HFF-Myc (cell line): ENCODE measurements around the gene ZFX.

Experiments used
- DNase-seq: peaks from one replicate; pipeline ENCODE4 v3.0.0-alpha.2; 2011; ENCODE audit warnings: low read depth; ENCODE audit errors: extremely low read depth
- H3K4me3 ChIP-seq: replicated peaks from 2 replicates; pipeline ENCODE4 v1.5.1; 2011; ENCODE audit warnings: low read depth, mild to moderate bottlenecking, control low read depth, low read length
- TF ChIP-seq, protein P1 (sequence below): IDR thresholded peaks from 2 replicates; pipeline ENCODE4 v1.5.1; 2012; ENCODE audit warnings: mild to moderate bottlenecking, low read depth, low read length, control low read depth; ENCODE audit errors: missing control alignments

ZFX gene

DNA sequence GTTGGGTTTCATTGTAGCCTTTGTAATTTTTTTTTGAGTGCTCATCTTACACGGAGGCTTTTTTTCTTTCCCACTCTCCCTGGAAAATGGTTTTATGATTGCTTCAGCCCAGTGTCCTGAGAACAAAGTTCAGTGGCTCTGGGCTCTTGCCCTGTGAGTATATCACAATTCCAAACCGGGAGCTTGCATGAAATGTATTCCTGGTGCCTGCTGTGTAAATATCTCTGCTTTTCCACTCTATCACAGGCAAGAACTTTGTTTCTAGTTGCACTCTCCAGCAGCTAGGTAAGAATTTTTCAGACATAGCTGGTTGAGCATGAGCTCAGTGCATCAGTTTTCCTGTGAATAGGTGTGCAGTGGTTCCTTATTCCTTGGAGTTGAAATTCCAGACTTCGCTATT is 103.5 kb downstream of the ZFX start:
- TF ChIP-seq, protein P1, sequence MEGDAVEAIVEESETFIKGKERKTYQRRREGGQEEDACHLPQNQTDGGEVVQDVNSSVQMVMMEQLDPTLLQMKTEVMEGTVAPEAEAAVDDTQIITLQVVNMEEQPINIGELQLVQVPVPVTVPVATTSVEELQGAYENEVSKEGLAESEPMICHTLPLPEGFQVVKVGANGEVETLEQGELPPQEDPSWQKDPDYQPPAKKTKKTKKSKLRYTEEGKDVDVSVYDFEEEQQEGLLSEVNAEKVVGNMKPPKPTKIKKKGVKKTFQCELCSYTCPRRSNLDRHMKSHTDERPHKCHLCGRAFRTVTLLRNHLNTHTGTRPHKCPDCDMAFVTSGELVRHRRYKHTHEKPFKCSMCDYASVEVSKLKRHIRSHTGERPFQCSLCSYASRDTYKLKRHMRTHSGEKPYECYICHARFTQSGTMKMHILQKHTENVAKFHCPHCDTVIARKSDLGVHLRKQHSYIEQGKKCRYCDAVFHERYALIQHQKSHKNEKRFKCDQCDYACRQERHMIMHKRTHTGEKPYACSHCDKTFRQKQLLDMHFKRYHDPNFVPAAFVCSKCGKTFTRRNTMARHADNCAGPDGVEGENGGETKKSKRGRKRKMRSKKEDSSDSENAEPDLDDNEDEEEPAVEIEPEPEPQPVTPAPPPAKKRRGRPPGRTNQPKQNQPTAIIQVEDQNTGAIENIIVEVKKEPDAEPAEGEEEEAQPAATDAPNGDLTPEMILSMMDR, result no peak
- DNase-seq, result no peak
- H3K4me3 ChIP-seq, result no peak overlapping the region

DNA sequence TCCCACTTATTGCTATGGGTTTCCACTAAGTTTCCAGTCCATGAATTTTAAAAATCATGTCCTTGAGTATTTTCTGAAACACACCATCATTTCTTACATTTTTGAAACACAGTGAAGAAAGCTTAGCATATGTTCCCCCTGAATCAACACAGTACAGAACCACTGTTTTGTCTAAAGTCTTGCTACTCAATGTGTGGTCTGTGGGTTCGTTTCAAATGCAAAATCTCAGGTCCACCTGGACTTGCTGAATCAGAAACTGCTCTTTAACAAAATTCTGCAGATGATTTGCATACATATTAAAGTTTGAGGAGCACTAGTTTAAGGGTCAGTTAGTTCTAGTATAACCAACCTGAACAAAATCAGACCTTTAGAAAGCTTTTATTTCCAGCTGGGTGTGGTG is 103.9 kb downstream of the ZFX start:
- TF ChIP-seq, protein P1, result no peak
- DNase-seq, result no peak

DNA sequence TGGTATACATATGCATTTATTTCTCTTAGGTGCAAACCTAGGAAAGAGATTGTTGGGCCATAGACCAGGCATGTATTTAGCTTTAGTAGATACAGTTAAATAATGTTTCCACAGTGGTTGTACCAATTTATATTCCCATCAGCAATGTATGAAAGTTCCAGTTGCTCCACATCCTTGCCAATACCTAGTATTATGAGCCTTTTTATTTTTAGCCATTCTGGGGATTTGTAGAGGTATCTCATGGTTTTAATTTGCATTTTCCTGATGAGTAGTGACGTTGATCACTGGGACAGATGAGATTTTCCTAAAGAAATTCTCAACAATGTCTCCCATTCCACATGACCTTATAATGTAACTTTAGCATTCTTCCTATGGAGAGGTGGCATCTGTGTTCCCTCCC is 107.5 kb downstream of the ZFX start:
- H3K4me3 ChIP-seq, result no peak overlapping the region
- DNase-seq, result no peak
- TF ChIP-seq, protein P1, result no peak

More for the DNA sequence above, 103.9 kb downstream of the ZFX start:
- no peak overlapping the region for H3K4me3 ChIP-seq

DNA sequence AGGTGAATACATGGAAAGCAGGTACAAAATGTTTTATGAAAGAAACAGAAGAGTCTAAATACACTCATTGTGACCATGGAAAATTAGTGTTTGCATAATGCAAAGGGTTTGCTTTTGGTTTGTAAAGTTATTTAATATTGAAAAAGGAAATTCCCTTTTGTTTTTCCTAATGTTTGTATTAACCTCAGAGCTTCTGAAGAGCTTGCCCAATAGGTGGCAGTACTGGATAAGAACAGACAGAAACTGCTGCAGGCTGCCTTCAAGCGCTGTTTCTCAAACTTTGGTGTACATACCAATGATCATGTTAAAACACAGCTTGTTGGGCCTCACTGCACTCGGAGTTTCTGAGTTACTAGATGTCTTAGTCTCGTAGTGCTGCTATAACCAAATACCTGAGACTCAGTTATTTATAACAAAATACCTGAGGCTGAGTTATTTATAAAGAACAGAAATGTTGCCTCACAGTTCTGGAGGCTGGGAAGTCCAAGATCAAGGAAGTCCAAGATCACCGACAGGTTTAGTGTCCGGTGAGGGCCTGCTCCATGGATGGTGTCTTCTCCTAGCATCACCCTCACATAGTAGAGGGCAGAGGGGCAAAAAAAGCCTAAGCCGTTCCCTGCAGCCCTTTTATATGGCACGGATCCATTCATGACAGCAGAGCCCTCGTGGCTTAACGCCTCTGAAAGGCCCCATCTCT is 110.2 kb downstream of the ZFX start:
- TF ChIP-seq, protein P1, result peak; percentile 52
- no peak for DNase-seq
- H3K4me3 ChIP-seq, result no peak overlapping the region

DNA sequence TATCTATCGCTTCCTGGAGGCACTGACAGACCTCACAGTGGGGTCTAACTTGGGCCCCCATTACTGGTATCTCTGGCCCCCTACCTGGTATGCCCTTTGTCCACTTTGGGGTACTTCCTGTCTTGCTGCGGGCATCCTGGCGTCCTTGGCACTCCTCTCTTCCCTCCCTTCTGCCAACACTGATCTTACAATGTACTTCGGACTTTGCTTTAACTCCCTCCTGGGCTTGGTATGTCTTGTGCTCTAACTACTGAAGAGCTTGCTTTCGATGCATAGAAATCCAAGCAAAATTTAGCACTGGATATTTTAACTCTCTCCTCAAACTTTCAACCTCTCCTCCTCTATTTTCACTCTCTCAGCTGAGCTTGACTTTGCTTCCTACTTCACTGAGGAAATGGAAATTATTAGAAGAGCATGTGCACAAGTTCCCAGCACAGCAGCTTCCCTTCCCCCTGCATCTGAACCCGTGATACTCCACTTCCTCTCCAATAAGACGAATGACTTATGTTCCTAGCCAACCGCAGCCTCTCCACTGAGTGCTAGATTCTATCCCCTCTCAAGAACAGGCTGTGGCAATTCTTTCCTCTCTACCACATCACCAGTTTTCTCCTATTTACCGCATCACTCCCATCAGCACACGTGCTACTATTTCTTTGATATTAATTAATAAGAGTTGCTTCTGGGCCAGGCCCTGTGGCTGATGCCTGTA is 111.5 kb downstream of the ZFX start:
- TF ChIP-seq, protein P1, result no peak
- DNase-seq, result no peak
- no peak overlapping the region for H3K4me3 ChIP-seq

DNA sequence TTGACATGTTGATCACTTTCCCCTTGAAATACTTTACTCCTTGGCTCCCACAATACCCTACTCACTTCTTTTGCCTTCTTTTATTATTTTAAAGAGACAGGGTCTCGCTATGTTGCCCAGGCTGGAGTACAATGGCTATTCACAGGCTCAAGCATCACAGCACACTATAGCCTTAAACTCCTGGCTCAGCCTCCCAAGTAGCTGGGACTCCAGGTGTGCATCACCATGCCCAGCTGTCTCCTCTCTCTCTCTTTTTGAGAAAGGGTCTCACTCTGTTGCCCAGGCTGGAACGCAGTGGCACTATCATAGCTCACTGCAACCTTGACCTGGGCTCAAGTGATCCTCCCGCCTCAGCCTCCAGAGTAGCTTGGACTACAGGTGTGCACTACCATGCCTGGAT is 112.8 kb downstream of the ZFX start:
- TF ChIP-seq, protein P1, result no peak

DNA sequence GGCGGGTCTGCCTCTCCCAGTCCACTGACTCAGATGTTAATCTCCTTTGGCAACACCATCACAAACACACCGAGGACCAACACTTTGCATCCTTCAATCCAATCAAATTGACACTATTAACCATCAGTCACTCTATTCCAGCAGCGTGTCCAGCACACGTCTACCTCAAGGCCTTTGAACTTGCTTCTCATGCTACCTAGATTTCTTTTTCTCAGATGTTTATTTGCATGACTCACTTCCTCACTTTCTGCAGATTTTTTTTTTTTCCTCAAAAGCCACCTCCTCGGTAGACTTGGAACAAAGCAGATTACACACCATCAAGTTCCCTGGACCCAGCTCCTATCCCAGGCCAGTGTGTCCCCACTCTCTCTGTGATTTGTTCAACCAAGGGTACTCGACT is 114.9 kb downstream of the ZFX start:
- TF ChIP-seq, protein P1, result no peak
- DNase-seq, result no peak
- H3K4me3 ChIP-seq, result no peak overlapping the region

More for the DNA sequence above, 112.8 kb downstream of the ZFX start:
- no peak for DNase-seq
- H3K4me3 ChIP-seq, result no peak overlapping the region
